Measurements from ENCODE around the gene LRRK1. TPM values are rescaled to one million over a fixed set of nuclear protein-coding genes. Genes with fewer than 3 reads are reported as not detected.

The LRRK1 gene
- total and polyA plus RNA-seq, 2 donors: 3.4 to 6.7 TPM

- peaks cover 0 to 4% of the 10 kb centered on the region in 2 donors for H3K4me1 ChIP-seq (ENCODE audit: control insufficient read depth in 2 of 2, insufficient read depth in 2 of 2, low read length in 2 of 2)
- no peak overlapping the region for H3K4me3 ChIP-seq (ENCODE audit: low read length in 2 of 2)
- no peaks in the 10 kb centered on the region for H3K27me3 ChIP-seq (ENCODE audit: control insufficient read depth in 2 of 2, insufficient read depth in 1 of 2, low read length in 1 of 2)
- H3K27ac ChIP-seq (ENCODE audit: low read depth in 1 of 2, low read length in 1 of 2): no peak overlapping the region
- no peaks in the 10 kb centered on the region for H3K36me3 ChIP-seq (ENCODE audit: control insufficient read depth in 2 of 2, insufficient read depth in 2 of 2, low read length in 1 of 2)
- no peak for DNase-seq (ENCODE audit: low read depth in 6 of 9, low spot score in 9 of 9)
- H3K9me3 ChIP-seq (ENCODE audit: control insufficient read depth in 2 of 2, insufficient read depth in 1 of 2, low read length in 1 of 2): peaks cover 0 to 3% of the 10 kb centered on the region in 2 donors
- 97% methylated on average over 9 of the region's 9 CpGs for WGBS
These were observed 144.1 kb downstream of the LRRK1 start for GRCh38 chr15:101063212-101063611.

GRCh38 chr15:101063891-101064794, 145.0 kb downstream of the LRRK1 start:
- no peak for DNase-seq (ENCODE audit: low read depth in 6 of 9, low spot score in 9 of 9)

GRCh38 chr15:101064795-101065569, 145.8 kb downstream of the LRRK1 start:
- WGBS: 97% methylated on average over 19 of the region's 19 CpGs
- no peak overlapping the region for H3K27ac ChIP-seq (ENCODE audit: low read depth in 1 of 2, low read length in 1 of 2)
- H3K27me3 ChIP-seq (ENCODE audit: control insufficient read depth in 2 of 2, insufficient read depth in 1 of 2, low read length in 1 of 2): no peaks in the 10 kb centered on the region
- no peak for DNase-seq (ENCODE audit: low read depth in 6 of 9, low spot score in 9 of 9)
- no peaks in the 10 kb centered on the region for H3K36me3 ChIP-seq (ENCODE audit: control insufficient read depth in 2 of 2, insufficient read depth in 2 of 2, low read length in 1 of 2)
- peaks cover 0 to 1% of the 10 kb centered on the region in 2 donors for H3K9me3 ChIP-seq (ENCODE audit: control insufficient read depth in 2 of 2, insufficient read depth in 1 of 2, low read length in 1 of 2)
- no peak overlapping the region for H3K4me3 ChIP-seq (ENCODE audit: low read length in 2 of 2)
- peaks cover 0 to 4% of the 10 kb centered on the region in 2 donors for H3K4me1 ChIP-seq (ENCODE audit: control insufficient read depth in 2 of 2, insufficient read depth in 2 of 2, low read length in 2 of 2)

More at GRCh38 chr15:101063891-101064794, 145.0 kb downstream of the LRRK1 start:
- Histone ChIP-seq H3K27me3 (ENCODE audit: control insufficient read depth in 2 of 2, insufficient read depth in 1 of 2, low read length in 1 of 2) (no peaks in the 10 kb centered on the region), H3K9me3 (ENCODE audit: control insufficient read depth in 2 of 2, insufficient read depth in 1 of 2, low read length in 1 of 2) (peaks cover 0 to 3% of the 10 kb centered on the region in 2 donors), H3K4me3 (ENCODE audit: low read length in 2 of 2) (no peak overlapping the region), H3K4me1 (ENCODE audit: control insufficient read depth in 2 of 2, insufficient read depth in 2 of 2, low read length in 2 of 2) (peaks cover 0 to 4% of the 10 kb centered on the region in 2 donors), H3K36me3 (ENCODE audit: control insufficient read depth in 2 of 2, insufficient read depth in 2 of 2, low read length in 1 of 2) (no peaks in the 10 kb centered on the region), H3K27ac (ENCODE audit: low read depth in 1 of 2, low read length in 1 of 2) (no peak overlapping the region)
- 93% methylated on average over 30 of the region's 30 CpGs for WGBS

- Histone ChIP-seq H3K27ac (ENCODE audit: low read depth in 1 of 2, low read length in 1 of 2) (no peak overlapping the region), H3K36me3 (ENCODE audit: control insufficient read depth in 2 of 2, insufficient read depth in 2 of 2, low read length in 1 of 2) (no peaks in the 10 kb centered on the region), H3K4me3 (ENCODE audit: low read length in 2 of 2) (no peak overlapping the region), H3K9me3 (ENCODE audit: control insufficient read depth in 2 of 2, insufficient read depth in 1 of 2, low read length in 1 of 2) (no peaks in the 10 kb centered on the region), H3K27me3 (ENCODE audit: control insufficient read depth in 2 of 2, insufficient read depth in 1 of 2, low read length in 1 of 2) (no peaks in the 10 kb centered on the region), H3K4me1 (ENCODE audit: control insufficient read depth in 2 of 2, insufficient read depth in 2 of 2, low read length in 2 of 2) (peaks cover 0 to 4% of the 10 kb centered on the region in 2 donors)
- 95% methylated on average over 28 of the region's 28 CpGs for WGBS
- no peak for DNase-seq (ENCODE audit: low read depth in 6 of 9, low spot score in 9 of 9)
These were observed 146.5 kb downstream of the LRRK1 start for GRCh38 chr15:101065570-101066221.

- peaks cover 0 to 4% of the 10 kb centered on the region in 2 donors for H3K4me1 ChIP-seq (ENCODE audit: control insufficient read depth in 2 of 2, insufficient read depth in 2 of 2, low read length in 2 of 2)
- H3K27me3 ChIP-seq (ENCODE audit: control insufficient read depth in 2 of 2, insufficient read depth in 1 of 2, low read length in 1 of 2): no peaks in the 10 kb centered on the region
- H3K9me3 ChIP-seq (ENCODE audit: control insufficient read depth in 2 of 2, insufficient read depth in 1 of 2, low read length in 1 of 2): no peaks in the 10 kb centered on the region
- DNase-seq (ENCODE audit: low read depth in 6 of 9, low spot score in 9 of 9): no peak
- H3K27ac ChIP-seq (ENCODE audit: low read depth in 1 of 2, low read length in 1 of 2): no peak overlapping the region
- no peaks in the 10 kb centered on the region for H3K36me3 ChIP-seq (ENCODE audit: control insufficient read depth in 2 of 2, insufficient read depth in 2 of 2, low read length in 1 of 2)
- WGBS: 93% methylated on average over 26 of the region's 26 CpGs
- H3K4me3 ChIP-seq (ENCODE audit: low read length in 2 of 2): no peak overlapping the region
These were observed 147.6 kb downstream of the LRRK1 start for GRCh38 chr15:101066501-101067408.

GRCh38 chr15:101067660-101068522, 148.7 kb downstream of the LRRK1 start:
- WGBS: 93% methylated on average over 14 of the region's 14 CpGs
- H3K27ac ChIP-seq (ENCODE audit: low read depth in 1 of 2, low read length in 1 of 2): no peak overlapping the region
- H3K4me1 ChIP-seq (ENCODE audit: control insufficient read depth in 2 of 2, insufficient read depth in 2 of 2, low read length in 2 of 2): peaks cover 0 to 4% of the 10 kb centered on the region in 2 donors
- H3K36me3 ChIP-seq (ENCODE audit: control insufficient read depth in 2 of 2, insufficient read depth in 2 of 2, low read length in 1 of 2): no peaks in the 10 kb centered on the region
- H3K9me3 ChIP-seq (ENCODE audit: control insufficient read depth in 2 of 2, insufficient read depth in 1 of 2, low read length in 1 of 2): no peaks in the 10 kb centered on the region
- no peak for DNase-seq (ENCODE audit: low read depth in 6 of 9, low spot score in 9 of 9)
- H3K27me3 ChIP-seq (ENCODE audit: control insufficient read depth in 2 of 2, insufficient read depth in 1 of 2, low read length in 1 of 2): no peaks in the 10 kb centered on the region
- H3K4me3 ChIP-seq (ENCODE audit: low read length in 2 of 2): no peak overlapping the region

GRCh38 chr15:101068523-101068960, 149.4 kb downstream of the LRRK1 start:
- no peak overlapping the region for H3K27ac ChIP-seq (ENCODE audit: low read depth in 1 of 2, low read length in 1 of 2)
- H3K9me3 ChIP-seq (ENCODE audit: control insufficient read depth in 2 of 2, insufficient read depth in 1 of 2, low read length in 1 of 2): no peaks in the 10 kb centered on the region
- no peak overlapping the region for H3K4me3 ChIP-seq (ENCODE audit: low read length in 2 of 2)
- DNase-seq (ENCODE audit: low read depth in 6 of 9, low spot score in 9 of 9): no peak
- no peaks in the 10 kb centered on the region for H3K36me3 ChIP-seq (ENCODE audit: control insufficient read depth in 2 of 2, insufficient read depth in 2 of 2, low read length in 1 of 2)
- H3K4me1 ChIP-seq (ENCODE audit: control insufficient read depth in 2 of 2, insufficient read depth in 2 of 2, low read length in 2 of 2): peaks cover 0 to 4% of the 10 kb centered on the region in 2 donors
- H3K27me3 ChIP-seq (ENCODE audit: control insufficient read depth in 2 of 2, insufficient read depth in 1 of 2, low read length in 1 of 2): no peaks in the 10 kb centered on the region
- WGBS: 94% methylated on average over 11 of the region's 11 CpGs
